NK-92 (cell line): ENCODE data around the gene LACTBL1.

Experiments used
- DNase-seq: peaks from one replicate; lab custom pipeline; 2025; ENCODE audit not compliant: unreplicated experiment; lab: John Stamatoyannopoulos, UW

Gene LACTBL1

DNA sequence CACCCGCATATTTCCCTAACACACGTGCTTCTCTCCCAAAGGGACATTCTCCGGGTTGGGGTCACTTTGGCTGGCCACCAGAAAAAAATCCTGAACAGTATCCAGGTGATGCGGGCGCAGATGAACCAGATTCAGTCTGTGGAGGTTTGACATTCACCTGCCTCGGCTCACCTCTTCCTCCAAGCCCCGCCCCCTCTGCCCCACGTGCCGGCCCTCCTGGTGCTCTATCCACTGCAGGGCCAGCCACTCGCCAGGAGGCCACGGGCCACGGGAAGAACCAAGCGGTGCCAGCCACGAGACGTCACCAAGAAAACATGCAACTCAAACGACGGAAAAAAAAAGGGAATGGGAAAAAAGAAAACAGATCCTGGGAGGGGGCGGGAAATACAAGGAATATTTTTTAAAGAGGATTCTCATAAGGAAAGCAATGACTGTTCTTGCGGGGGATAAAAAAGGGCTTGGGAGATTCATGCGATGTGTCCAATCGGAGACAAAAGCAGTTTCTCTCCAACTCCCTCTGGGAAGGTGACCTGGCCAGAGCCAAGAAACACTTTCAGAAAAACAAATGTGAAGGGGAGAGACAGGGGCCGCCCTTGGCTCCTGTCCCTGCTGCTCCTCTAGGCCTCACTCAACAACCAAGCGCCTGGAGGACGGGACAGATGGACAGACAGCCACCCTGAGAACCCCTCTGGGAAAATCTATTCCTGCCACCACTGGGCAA is 59.1 kb downstream of the LACTBL1 start:
- no peak for DNase-seq

DNA sequence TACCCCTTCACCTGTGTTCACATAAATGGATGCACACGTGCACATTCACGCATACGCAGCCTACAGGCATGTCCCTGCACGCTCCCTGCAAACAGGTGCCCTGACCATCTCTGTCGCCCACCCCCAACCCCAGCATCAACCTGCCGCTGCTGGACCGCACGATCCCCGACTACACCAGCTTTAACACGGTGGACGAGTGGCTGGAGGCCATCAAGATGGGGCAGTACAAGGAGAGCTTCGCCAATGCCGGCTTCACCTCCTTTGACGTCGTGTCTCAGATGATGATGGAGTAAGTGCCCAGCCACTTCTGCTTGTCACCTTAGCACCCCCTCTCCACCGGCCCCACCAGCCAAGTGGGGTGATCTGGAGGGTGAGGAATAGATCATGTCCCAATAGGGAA is 60.4 kb downstream of the LACTBL1 start:
- no peak for DNase-seq

- no peak for DNase-seq
Observed at GRCh38 chr1:22910986-22911651, 61.5 kb downstream of the LACTBL1 start.

- no peak for DNase-seq
Observed at GRCh38 chr1:22910286-22910685, 62.4 kb downstream of the LACTBL1 start.

- DNase-seq = no peak
Observed at GRCh38 chr1:22908880-22909426, 63.7 kb downstream of the LACTBL1 start.

DNA sequence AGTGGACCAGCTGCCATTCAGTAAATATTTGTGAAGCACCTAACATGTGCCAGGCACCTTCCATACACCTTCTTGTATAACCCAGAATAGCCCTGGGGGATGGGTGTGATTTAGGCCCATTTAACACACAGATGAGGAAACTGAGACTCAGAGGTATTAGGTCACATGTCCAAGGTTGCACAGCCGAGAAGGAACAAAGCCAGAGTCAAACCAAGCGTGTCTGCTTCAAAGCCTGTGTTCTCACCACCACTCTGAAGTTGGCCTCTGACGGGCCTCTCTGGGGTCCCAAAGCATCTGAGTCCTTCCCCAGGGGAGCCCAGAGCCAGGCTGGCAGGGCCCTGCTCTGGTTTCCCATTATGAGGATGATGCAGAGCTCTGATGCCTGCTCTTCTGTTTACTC is 65.1 kb downstream of the LACTBL1 start:
- DNase-seq = no peak

- DNase-seq = no peak
Observed at GRCh38 chr1:22906968-22907367, 65.7 kb downstream of the LACTBL1 start.

- no peak for DNase-seq
Observed at GRCh38 chr1:22903113-22903512, 69.6 kb downstream of the LACTBL1 start.
